Measurements from ENCODE around the gene NID1.

GRCh38 chr1:235986869-235987268 is 78.0 kb downstream of the NID1 start:
- TF ChIP-seq POLR2A (IDR thresholded peaks at IDR 0.05) (no peak), CTCF (IDR thresholded peaks at IDR 0.05) (no peak), EP300 (IDR thresholded peaks at IDR 0.05) (no peak), POLR2AphosphoS5 (IDR thresholded peaks at IDR 0.05) (no peak)

All from gastroesophageal sphincter (tissue), 3 donors.